Endodermal cell (in vitro differentiated cells): Measurements from ENCODE around the gene SVIL. TPM values are rescaled to one million over a fixed set of nuclear protein-coding genes. Genes with fewer than 3 reads are reported as not detected.

Source experiments
- DNase-seq: peaks from one replicate; pipeline ENCODE4 v3.0.0-alpha.2; 2017
- H3K27ac ChIP-seq: 2 replicates; pipeline ENCODE4 v1.5.1; 2013; ENCODE audit warnings: mild to moderate bottlenecking, low read depth, low read length, moderate library complexity
- H3K27me3 ChIP-seq: 2 replicates; pipeline ENCODE4 v1.6.1; 2013; ENCODE audit warnings: mild to moderate bottlenecking, low read length, moderate library complexity; ENCODE audit not compliant: insufficient read depth, control insufficient read depth, poor library complexity, severe bottlenecking
- H3K36me3 ChIP-seq: 2 replicates; pipeline ENCODE4 v1.7.0; 2013; ENCODE audit warnings: mild to moderate bottlenecking, low read length, moderate library complexity; ENCODE audit not compliant: control insufficient read depth, insufficient read depth
- H3K4me1 ChIP-seq: one replicate; pipeline ENCODE4 v1.7.0; 2013; ENCODE audit warnings: low read length; ENCODE audit not compliant: control insufficient read depth, insufficient read depth
- H3K4me3 ChIP-seq: 2 replicates; pipeline ENCODE4 v1.5.1; 2013; ENCODE audit warnings: mild to moderate bottlenecking, low read length, moderate library complexity
- H3K9ac ChIP-seq: 2 replicates; pipeline ENCODE4 v1.6.1; 2013; ENCODE audit warnings: mild to moderate bottlenecking, low read length, moderate library complexity; ENCODE audit not compliant: poor library complexity, severe bottlenecking; ENCODE audit errors: extremely low read depth
- H3K9me3 ChIP-seq: 2 replicates; pipeline ENCODE4 v1.6.1; 2013; ENCODE audit warnings: mild to moderate bottlenecking, low read length, moderate library complexity; ENCODE audit not compliant: control insufficient read depth
- H3K27ac Mint-ChIP-seq: 2 replicates; pipeline ENCODE4 v1.8.0; 2020; ENCODE audit warnings: mixed read lengths
- H3K27me3 Mint-ChIP-seq: 2 replicates; pipeline ENCODE4 v1.8.0; 2021; ENCODE audit warnings: mild to moderate bottlenecking, mixed read lengths; ENCODE audit not compliant: insufficient read depth
- H3K36me3 Mint-ChIP-seq: 2 replicates; pipeline ENCODE4 v1.8.0; 2020; ENCODE audit warnings: low read depth, mixed read lengths
- H3K4me1 Mint-ChIP-seq: 2 replicates; pipeline ENCODE4 v1.8.0; 2020; ENCODE audit warnings: mixed read lengths
- H3K4me3 Mint-ChIP-seq: 2 replicates; pipeline ENCODE4 v1.8.0; 2020; ENCODE audit warnings: mild to moderate bottlenecking, moderate library complexity, mixed read lengths
- H3K9me3 Mint-ChIP-seq: 2 replicates; pipeline ENCODE4 v1.8.0; 2020; ENCODE audit warnings: mild to moderate bottlenecking, mixed read lengths
- CTCF ChIP-seq: fragments of 200-600 bp; sonication (generic); conservative IDR thresholded peaks from 2 replicates; pipeline ENCODE4 v1.5.0; 2021; ENCODE audit warnings: antibody characterized with exemption, mild to moderate bottlenecking
- WGBS, 2 experiments: methylation state at CpG; one replicate each; pipeline versions ENCODE4 v1.1.5 to v1.1.7; 2013; ENCODE audit warnings: missing lambda C conversion rate in 2 of 2, mixed read lengths in 1 of 2; ENCODE audit not compliant: insufficient coverage in 1 of 2, insufficient read length in 1 of 2; 5-methylcytosine and 5-hydroxymethylcytosine counted together
- total RNA-seq, 2 donors: library from RNA; stranded (reverse); fragmentation: NEBNext Ultra II Directional in 1 of 2; extraction: Animal tissue kit (Norgen Biotek cat#: 25700) in 1 of 2; gene quantifications; 2 replicates in 1 of 2; 3 replicates in 1 of 2; pipeline ENCODE4 v1.2.1, GENCODE V29; 2021

SVIL gene
- total RNA-seq, 2 donors from 2014 or later: 25.2 to 32.9 TPM

GRCh38 chr10:29473406-29474100 lies 161.2 kb downstream of the SVIL start:
- no peak overlapping the region for H3K4me3 Mint-ChIP-seq
- Histone ChIP-seq H3K4me3 (no peak overlapping the region), H3K27me3 (no peaks in the 10 kb centered on the region), H3K27ac (no peak overlapping the region), H3K9ac (no peak overlapping the region), H3K4me1 (peaks cover 2% of the 10 kb centered on the region), H3K36me3 (peaks cover 46% of the 10 kb centered on the region), H3K9me3 (no peaks in the 10 kb centered on the region)
- H3K9me3 Mint-ChIP-seq: no peaks in the 10 kb centered on the region
- no peaks in the 10 kb centered on the region for H3K27me3 Mint-ChIP-seq
- no peak overlapping the region for H3K27ac Mint-ChIP-seq
- no peak for DNase-seq
- TF ChIP-seq CTCF: no peak
- H3K4me1 Mint-ChIP-seq: peaks cover 17% of the 10 kb centered on the region
- H3K36me3 Mint-ChIP-seq: peaks cover 43% of the 10 kb centered on the region
- WGBS, 2 experiments: 88 to 95% methylated on average over 8 to 19 of the region's 19 CpGs

GRCh38 chr10:29473087-29473356 lies 161.7 kb downstream of the SVIL start:
- no peak overlapping the region for H3K9ac ChIP-seq
- no peak overlapping the region for H3K4me3 ChIP-seq
- no peak for TF ChIP-seq CTCF
- Mint-ChIP-seq H3K27me3 (no peaks in the 10 kb centered on the region), H3K36me3 (peaks cover 47% of the 10 kb centered on the region), H3K9me3 (no peaks in the 10 kb centered on the region), H3K27ac (peak overlapping the region; percentile 22), H3K4me3 (no peak overlapping the region), H3K4me1 (peaks cover 17% of the 10 kb centered on the region)
- H3K4me1 ChIP-seq: peaks cover 2% of the 10 kb centered on the region
- no peaks in the 10 kb centered on the region for H3K27me3 ChIP-seq
- H3K27ac ChIP-seq: no peak overlapping the region
- WGBS, 2 experiments: 90 to 93% methylated on average over 4 to 6 of the region's 6 CpGs
- no peak for DNase-seq
- H3K9me3 ChIP-seq: no peaks in the 10 kb centered on the region
- peaks cover 46% of the 10 kb centered on the region for H3K36me3 ChIP-seq

- Mint-ChIP-seq H3K27ac (peak overlapping the region; percentile 22), H3K9me3 (no peaks in the 10 kb centered on the region), H3K27me3 (no peaks in the 10 kb centered on the region), H3K4me3 (no peak overlapping the region), H3K4me1 (peaks cover 17% of the 10 kb centered on the region), H3K36me3 (peaks cover 49% of the 10 kb centered on the region)
- Histone ChIP-seq H3K27me3 (no peaks in the 10 kb centered on the region), H3K9me3 (no peaks in the 10 kb centered on the region), H3K27ac (no peak overlapping the region), H3K9ac (no peak overlapping the region), H3K4me3 (no peak overlapping the region), H3K36me3 (peaks cover 50% of the 10 kb centered on the region), H3K4me1 (peaks cover 2% of the 10 kb centered on the region)
- WGBS, 2 experiments: 90 to 94% methylated on average over 5 of the region's 5 CpGs
- DNase-seq: no peak
- TF ChIP-seq CTCF: no peak
Measured at GRCh38 chr10:29472301-29473086, 162.3 kb downstream of the SVIL start.
